Limb (tissue), 2 donors: ENCODE measurements around the gene SETBP1.

ENCODE experiments used
- DNase-seq, 2 donors: peaks; one replicate each; pipeline ENCODE4 v3.0.0-alpha.2; 2016; ENCODE audit errors: extremely low spot score in 2 of 2

Gene SETBP1

GRCh38 chr18:44934901-44935300 is 254.2 kb downstream of the SETBP1 start:
- no peak for DNase-seq

DNA sequence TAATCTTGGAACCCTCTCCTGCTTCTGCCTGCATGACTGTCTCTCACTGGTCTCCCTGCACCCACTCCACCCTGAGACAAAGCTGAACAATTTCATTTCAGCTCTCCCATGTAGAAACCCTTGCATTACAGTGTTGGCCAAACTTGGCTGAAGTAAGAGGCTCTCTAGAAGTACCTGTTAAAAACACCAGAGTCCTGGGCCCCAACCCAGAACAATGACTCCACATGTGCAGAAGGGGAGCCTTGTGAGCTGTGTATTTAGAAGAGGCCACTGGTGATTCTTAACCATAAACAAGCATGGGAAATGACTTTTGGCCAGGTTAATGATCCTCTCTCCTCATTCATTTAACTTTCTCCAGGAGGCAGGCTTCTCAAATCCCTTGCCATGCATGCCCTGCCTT is 254.8 kb downstream of the SETBP1 start:
- DNase-seq, result no peak

- no peak for DNase-seq
These were observed 255.8 kb downstream of the SETBP1 start for GRCh38 chr18:44936485-44936884.

DNA sequence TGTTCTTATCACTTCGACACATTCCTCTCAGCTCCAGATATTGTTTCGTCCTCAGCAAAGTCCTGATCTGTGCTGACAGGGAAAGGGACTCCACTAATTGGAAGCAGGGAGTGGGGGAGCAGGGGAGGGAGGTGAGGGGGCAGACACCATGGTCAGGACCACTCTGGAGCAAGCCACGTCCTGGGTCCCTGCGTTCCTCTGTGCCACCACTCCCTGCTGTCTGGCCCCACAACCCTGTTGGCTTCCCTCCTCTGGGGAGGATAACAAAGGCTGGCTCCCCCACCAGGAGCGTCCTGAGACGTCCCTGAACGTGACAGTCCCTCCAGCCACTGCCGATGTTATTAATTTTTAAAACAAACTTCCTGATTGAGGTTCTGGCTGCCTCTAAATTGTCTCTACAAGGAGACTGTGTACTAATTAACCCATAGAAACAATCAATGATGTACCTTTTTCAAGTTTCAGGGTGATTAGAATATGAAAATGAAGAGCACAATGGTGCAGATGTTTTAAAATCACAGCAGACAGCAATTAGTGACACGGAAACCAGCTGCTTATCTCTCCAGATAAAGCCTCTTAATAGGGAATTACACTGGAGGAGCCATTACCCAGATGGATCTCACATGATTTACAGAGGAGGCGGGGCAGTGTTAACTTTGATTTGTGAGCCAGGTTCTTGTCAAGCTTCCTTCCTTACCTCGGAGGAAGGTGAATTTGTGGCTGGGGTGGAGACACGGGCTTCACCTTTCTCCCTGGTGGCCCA is 257.5 kb downstream of the SETBP1 start:
- no peak for DNase-seq

- no peak for DNase-seq
These were observed 258.3 kb downstream of the SETBP1 start for GRCh38 chr18:44938720-44939665.

DNA sequence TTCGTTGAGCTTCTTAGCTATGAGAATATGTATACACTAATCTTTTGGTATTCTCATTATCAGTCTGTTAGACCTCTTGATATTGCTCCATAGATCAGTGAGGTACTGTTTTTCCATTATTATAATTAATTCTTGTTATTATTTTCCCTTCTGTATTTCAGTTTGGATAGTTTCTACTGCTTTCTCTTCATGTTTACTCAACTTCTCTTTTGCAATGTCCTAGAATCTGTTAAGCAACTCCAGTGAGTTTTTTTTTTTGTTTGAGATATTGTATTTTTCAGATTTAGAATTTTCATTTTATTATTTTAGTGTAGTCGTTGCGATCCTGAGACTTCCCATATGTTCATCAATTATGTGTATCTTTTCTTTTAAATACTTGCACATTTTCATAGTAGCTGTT is 260.8 kb downstream of the SETBP1 start:
- no peak for DNase-seq

GRCh38 chr18:44942073-44942472 is 261.4 kb downstream of the SETBP1 start:
- DNase-seq, result no peak

- DNase-seq, result no peak
These were observed 262.7 kb downstream of the SETBP1 start for GRCh38 chr18:44943311-44943881.

DNA sequence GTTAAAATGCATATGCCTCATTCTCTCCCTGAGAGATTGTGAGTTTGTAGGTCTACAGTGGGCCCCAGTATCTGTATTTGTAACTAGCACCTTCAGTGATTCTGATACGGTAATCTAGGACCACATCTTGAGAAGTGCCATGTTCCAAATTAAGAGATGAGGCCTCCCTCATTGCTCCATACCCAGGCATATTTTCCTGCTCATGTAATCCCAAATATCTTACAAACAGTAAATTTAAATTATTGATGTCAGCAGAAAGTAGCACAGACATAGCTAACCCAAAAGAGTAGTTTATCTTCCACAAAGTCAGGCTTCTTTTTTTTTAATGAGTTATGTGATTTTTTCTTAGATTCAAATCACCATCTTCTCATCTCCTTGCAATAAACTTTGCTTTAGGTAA is 263.8 kb downstream of the SETBP1 start:
- DNase-seq, result no peak

DNA sequence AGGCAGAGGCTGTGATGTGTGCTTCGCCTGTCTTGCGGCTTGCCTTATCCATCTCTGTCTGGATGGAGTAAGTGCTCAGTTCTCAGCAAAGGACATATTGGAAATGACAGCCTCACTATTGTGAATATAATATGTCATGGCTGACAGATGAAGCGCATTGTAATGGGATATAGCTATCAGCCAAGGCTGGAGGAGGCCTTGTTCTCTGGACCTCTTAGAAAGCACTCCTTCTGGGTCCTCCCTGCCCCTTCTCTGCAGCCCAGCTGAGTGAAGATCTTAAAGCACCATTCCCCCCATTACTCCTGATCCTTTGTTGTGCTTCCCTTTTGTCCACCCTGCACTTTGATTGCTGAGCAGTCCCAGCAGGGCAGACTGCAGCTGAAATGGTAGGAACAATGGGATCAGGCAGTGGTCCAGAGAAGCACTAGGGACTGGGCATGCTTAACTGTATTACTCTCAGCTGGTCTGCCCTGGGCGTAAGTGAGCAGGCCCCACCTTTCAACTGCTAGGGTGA is 265.3 kb downstream of the SETBP1 start:
- no peak for DNase-seq

- no peak for DNase-seq
These were observed 265.9 kb downstream of the SETBP1 start for GRCh38 chr18:44946529-44947113.

DNA sequence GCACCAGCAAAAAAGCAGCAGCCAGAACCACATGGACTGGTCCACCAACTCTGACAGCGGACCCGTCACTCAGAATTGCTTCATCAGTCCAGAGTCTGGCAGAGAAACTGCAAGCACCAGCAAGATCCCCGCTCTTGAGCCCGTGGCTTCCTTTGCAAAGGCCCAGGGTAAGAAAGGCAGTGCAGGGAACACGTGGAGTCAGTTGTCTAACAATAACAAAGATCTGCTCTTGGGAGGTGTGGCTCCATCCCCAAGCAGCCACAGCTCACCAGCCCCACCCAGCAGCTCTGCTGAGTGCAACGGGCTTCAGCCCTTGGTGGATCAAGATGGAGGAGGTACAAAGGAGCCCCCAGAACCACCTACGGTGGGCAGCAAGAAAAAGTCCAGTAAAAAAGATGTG is 269.3 kb downstream of the SETBP1 start:
- DNase-seq, result no peak

GRCh38 chr18:44950685-44951195 is 270.1 kb downstream of the SETBP1 start:
- DNase-seq, result no peak

GRCh38 chr18:44951748-44952147 is 271.1 kb downstream of the SETBP1 start:
- DNase-seq, result no peak

- DNase-seq, result no peak
These were observed 273.6 kb downstream of the SETBP1 start for GRCh38 chr18:44954257-44954656.

- no peak for DNase-seq
These were observed 275.1 kb downstream of the SETBP1 start for GRCh38 chr18:44955825-44956224.

DNA sequence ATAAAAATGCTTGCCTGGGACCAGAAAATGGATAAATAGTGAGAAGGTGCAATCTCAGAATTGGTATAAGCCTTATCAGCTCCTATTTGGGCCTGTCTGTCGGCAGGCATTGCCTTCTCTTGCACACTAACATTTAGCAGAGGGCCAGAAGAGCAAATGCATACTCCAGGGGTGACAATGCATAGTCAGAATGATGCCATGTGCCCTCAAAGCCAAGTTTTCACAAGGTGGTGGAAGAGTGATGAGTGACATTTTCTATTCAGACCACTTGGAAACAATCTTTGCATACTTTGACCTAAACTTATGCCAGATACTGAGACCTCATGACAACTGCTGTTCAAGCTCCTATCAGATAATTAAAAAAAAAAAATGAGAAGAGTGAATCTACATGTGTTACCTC is 276.3 kb downstream of the SETBP1 start:
- DNase-seq, result no peak

GRCh38 chr18:44957461-44957860 is 276.8 kb downstream of the SETBP1 start:
- no peak for DNase-seq

GRCh38 chr18:44958040-44958439 is 277.4 kb downstream of the SETBP1 start:
- no peak for DNase-seq

GRCh38 chr18:44958455-44958854 is 277.8 kb downstream of the SETBP1 start:
- DNase-seq, result no peak

DNA sequence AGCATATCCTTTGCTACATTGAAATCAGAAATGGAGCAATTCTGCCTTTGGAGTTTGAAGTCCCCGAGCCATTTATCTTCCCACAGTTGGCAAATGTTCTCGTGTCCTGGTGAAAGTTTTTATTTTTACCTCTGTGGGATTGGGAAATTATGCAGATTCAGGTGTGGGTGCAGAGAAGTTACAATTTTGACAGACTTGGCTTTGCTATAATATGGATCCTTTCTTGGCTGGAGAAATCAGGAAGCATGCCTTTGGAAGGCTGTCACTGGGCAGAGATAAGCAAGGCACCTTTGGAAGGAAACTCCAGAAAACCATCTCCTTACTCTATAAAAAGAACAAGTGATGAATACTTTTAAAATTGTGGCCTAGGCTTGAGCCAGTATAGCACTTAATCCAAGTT is 278.3 kb downstream of the SETBP1 start:
- no peak for DNase-seq
